CD8-positive, alpha-beta memory T cell (primary cell): ENCODE measurements around the gene SRPX2. TPM values are rescaled to one million over a fixed set of nuclear protein-coding genes. Genes with fewer than 3 reads are reported as not detected.
A peak's percentile ranks its signal among the peaks of the same experiment; 100 is the strongest.

Experiments
- CTCF ChIA-PET: fragments of 350-600 bp; sonication (Branson Sonifier 250); formaldehyde crosslinking; loops from one replicate; lab custom pipeline; 2021; ENCODE audit warnings: antibody characterized with exemption; lab: Charles Lee
- POLR2A ChIA-PET: fragments of 350-600 bp; sonication (Branson Sonifier 250); formaldehyde crosslinking; loops from one replicate; lab custom pipeline; 2021; ENCODE audit warnings: antibody characterized with exemption; lab: Charles Lee
- DNase-seq, 5 donors: peaks; one replicate each; pipeline versions ENCODE4 v3.0.0 to v3.0.0-alpha.2; 2020 to 2022; ENCODE audit warnings: mixed read lengths in 1 of 5
- H3K27ac ChIP-seq: one replicate; pipeline ENCODE4 v1.7.0; 2013; ENCODE audit warnings: low read depth, mild to moderate bottlenecking, low read length, moderate library complexity
- H3K27me3 ChIP-seq: 2 replicates; pipeline ENCODE4 v1.7.0; 2013; ENCODE audit warnings: low read length, mild to moderate bottlenecking; ENCODE audit not compliant: insufficient read depth, poor library complexity, severe bottlenecking
- H3K36me3 ChIP-seq: 2 replicates; pipeline ENCODE4 v1.7.0; 2013; ENCODE audit warnings: mild to moderate bottlenecking, low read length, moderate library complexity; ENCODE audit not compliant: insufficient read depth
- H3K4me1 ChIP-seq: 2 replicates; pipeline ENCODE4 v1.7.0; 2013; ENCODE audit warnings: mild to moderate bottlenecking, low read length, moderate library complexity; ENCODE audit not compliant: insufficient read depth
- H3K4me3 ChIP-seq: 2 replicates; pipeline ENCODE4 v1.7.0; 2013; ENCODE audit warnings: mild to moderate bottlenecking, low read length
- H3K9me3 ChIP-seq: 2 replicates; pipeline ENCODE4 v1.7.0; 2013; ENCODE audit warnings: mild to moderate bottlenecking, low read length
- H3K27ac Mint-ChIP-seq, 8 donors: one replicate each; pipeline ENCODE4 v1.8.0; 2020 to 2021; ENCODE audit warnings: mixed read lengths in 8 of 8, mild to moderate bottlenecking in 6 of 8, inconsistent platforms in 3 of 8, moderate library complexity in 3 of 8
- H3K27me3 Mint-ChIP-seq, 2 donors: one replicate each; pipeline ENCODE4 v1.8.0; 2020 to 2021; ENCODE audit warnings: mixed read lengths in 2 of 2, mild to moderate bottlenecking in 1 of 2, moderate library complexity in 1 of 2
- H3K36me3 Mint-ChIP-seq, 3 donors: one replicate each; pipeline ENCODE4 v1.8.0; 2020 to 2021; ENCODE audit warnings: mixed read lengths in 3 of 3, inconsistent platforms in 1 of 3, mild to moderate bottlenecking in 1 of 3
- H3K4me1 Mint-ChIP-seq, 3 donors: one replicate each; pipeline ENCODE4 v1.8.0; 2020 to 2021; ENCODE audit warnings: mixed read lengths in 3 of 3, inconsistent platforms in 1 of 3, mild to moderate bottlenecking in 1 of 3
- H3K4me3 Mint-ChIP-seq, 7 donors: one replicate each; pipeline ENCODE4 v1.8.0; 2020 to 2021; ENCODE audit warnings: mixed read lengths in 7 of 7, mild to moderate bottlenecking in 6 of 7, moderate library complexity in 4 of 7, inconsistent platforms in 2 of 7
- H3K9me3 Mint-ChIP-seq, 5 donors: one replicate each; pipeline ENCODE4 v1.8.0; 2020 to 2022; ENCODE audit warnings: mixed read lengths in 5 of 5, mild to moderate bottlenecking in 3 of 5, moderate library complexity in 2 of 5, inconsistent platforms in 1 of 5
- polyA plus RNA-seq: library from polyadenylated mRNA; unstranded; fragments of 300-500 nt; fragmentation: Illumina TruSeq; gene quantifications from one replicate; pipeline ENCODE4 v1.2.3, GENCODE V29; 2021
- total RNA-seq, 2 experiments: library from RNA; stranded (reverse); gene quantifications; one replicate each; pipeline ENCODE4 v1.2.3, GENCODE V29; 2021

Gene SRPX2
- not detected for total RNA-seq
- polyA plus RNA-seq = not detected

GRCh38 chrX:100643956-100644860, at the start of gene SRPX2:
Gene SRPX2, plus strand, starts transcription at chrX:100644199. Its CDS starts 2,124 bp downstream, at chrX:100646323.
- Histone ChIP-seq H3K27ac (no peak within 1 kb of the TSS), H3K4me3 (no peak within 1 kb of the TSS), H3K27me3 (no peaks in the 10 kb centered on the region), H3K4me1 (no peaks in the 10 kb centered on the region), H3K36me3 (no peaks in the 10 kb centered on the region), H3K9me3 (no peaks in the 10 kb centered on the region)
- ChIA-PET POLR2A (no interaction called here), CTCF (no interaction called here)
- peak within 1 kb of the TSS in 2 of 8 donors; percentile 27 to 43 for H3K27ac Mint-ChIP-seq
- H3K36me3 Mint-ChIP-seq = peaks cover 0 to 2% (median 0%) of the 10 kb centered on the region in 3 donors
- DNase-seq = no peak
- H3K9me3 Mint-ChIP-seq = no peaks in the 10 kb centered on the region
- peaks cover 19 to 32% of the 10 kb centered on the region in 2 donors for H3K27me3 Mint-ChIP-seq
- no peak within 1 kb of the TSS for H3K4me3 Mint-ChIP-seq
- H3K4me1 Mint-ChIP-seq = no peaks in the 10 kb centered on the region

GRCh38 chrX:100596601-100597000, 47.4 kb upstream of the SRPX2 start:
- POLR2A ChIA-PET = no interaction called here

DNA sequence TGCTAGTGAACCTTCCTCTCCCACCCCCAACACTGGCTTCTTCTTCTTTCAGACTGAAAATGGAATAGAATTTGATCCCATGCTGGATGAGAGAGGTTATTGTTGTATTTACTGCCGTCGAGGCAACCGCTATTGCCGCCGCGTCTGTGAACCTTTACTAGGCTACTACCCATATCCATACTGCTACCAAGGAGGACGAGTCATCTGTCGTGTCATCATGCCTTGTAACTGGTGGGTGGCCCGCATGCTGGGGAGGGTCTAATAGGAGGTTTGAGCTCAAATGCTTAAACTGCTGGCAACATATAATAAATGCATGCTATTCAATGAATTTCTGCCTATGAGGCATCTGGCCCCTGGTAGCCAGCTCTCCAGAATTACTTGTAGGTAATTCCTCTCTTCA, 44.5 kb upstream of the SRPX2 start:
- Histone ChIP-seq H3K4me3 (no peak overlapping the region), H3K4me1 (no peaks in the 10 kb centered on the region), H3K9me3 (no peaks in the 10 kb centered on the region), H3K36me3 (no peaks in the 10 kb centered on the region), H3K27ac (no peak overlapping the region), H3K27me3 (no peaks in the 10 kb centered on the region)
- peaks cover 6 to 7% of the 10 kb centered on the region in 2 donors for H3K27me3 Mint-ChIP-seq
- H3K4me1 Mint-ChIP-seq = peaks cover 0 to 4% (median 0%) of the 10 kb centered on the region in 3 donors
- DNase-seq = no peak
- ChIA-PET POLR2A (no interaction called here), CTCF (no interaction called here)
- peaks cover 0 to 2% (median 0%) of the 10 kb centered on the region in 5 donors for H3K9me3 Mint-ChIP-seq
- peak overlapping the region in 1 of 8 donors; percentile 47 for H3K27ac Mint-ChIP-seq
- no peak overlapping the region for H3K4me3 Mint-ChIP-seq
- no peaks in the 10 kb centered on the region for H3K36me3 Mint-ChIP-seq

More at GRCh38 chrX:100596601-100597000, 47.4 kb upstream of the SRPX2 start:
- H3K9me3 ChIP-seq = no peaks in the 10 kb centered on the region
- H3K27ac Mint-ChIP-seq = no peak overlapping the region
- H3K36me3 ChIP-seq = no peaks in the 10 kb centered on the region
- H3K9me3 Mint-ChIP-seq = peaks cover 0 to 2% (median 0%) of the 10 kb centered on the region in 5 donors
- CTCF ChIA-PET = no interaction called here
- no peak overlapping the region for H3K27ac ChIP-seq
- no peak for DNase-seq
- H3K36me3 Mint-ChIP-seq = no peaks in the 10 kb centered on the region
- H3K4me1 ChIP-seq = no peaks in the 10 kb centered on the region
- peaks cover 0 to 10% of the 10 kb centered on the region in 2 donors for H3K27me3 Mint-ChIP-seq
- no peaks in the 10 kb centered on the region for H3K27me3 ChIP-seq
- H3K4me3 ChIP-seq = no peak overlapping the region
- H3K4me1 Mint-ChIP-seq = peaks cover 0 to 4% (median 0%) of the 10 kb centered on the region in 3 donors
- no peak overlapping the region for H3K4me3 Mint-ChIP-seq

GRCh38 chrX:100600340-100600739, 43.7 kb upstream of the SRPX2 start:
- Mint-ChIP-seq H3K36me3 (no peaks in the 10 kb centered on the region), H3K4me1 (peaks cover 0 to 4% (median 0%) of the 10 kb centered on the region in 3 donors), H3K27ac (no peak overlapping the region), H3K27me3 (peaks cover 5 to 8% of the 10 kb centered on the region in 2 donors), H3K9me3 (no peaks in the 10 kb centered on the region), H3K4me3 (no peak overlapping the region)
- Histone ChIP-seq H3K4me1 (no peaks in the 10 kb centered on the region), H3K27me3 (no peaks in the 10 kb centered on the region), H3K27ac (no peak overlapping the region), H3K36me3 (no peaks in the 10 kb centered on the region), H3K4me3 (no peak overlapping the region), H3K9me3 (no peaks in the 10 kb centered on the region)
- CTCF ChIA-PET = no interaction called here
- DNase-seq = no peak
- POLR2A ChIA-PET = no interaction called here

- H3K4me1 Mint-ChIP-seq = peaks cover 0 to 4% (median 0%) of the 10 kb centered on the region in 3 donors
- no peaks in the 10 kb centered on the region for H3K27me3 ChIP-seq
- no peak overlapping the region for H3K4me3 Mint-ChIP-seq
- no peaks in the 10 kb centered on the region for H3K9me3 ChIP-seq
- DNase-seq = no peak
- no peaks in the 10 kb centered on the region for H3K4me1 ChIP-seq
- H3K36me3 Mint-ChIP-seq = no peaks in the 10 kb centered on the region
- H3K9me3 Mint-ChIP-seq = no peaks in the 10 kb centered on the region
- no peak overlapping the region for H3K4me3 ChIP-seq
- ChIA-PET CTCF (no interaction called here), POLR2A (no interaction called here)
- H3K36me3 ChIP-seq = no peaks in the 10 kb centered on the region
- peaks cover 4 to 8% of the 10 kb centered on the region in 2 donors for H3K27me3 Mint-ChIP-seq
- no peak overlapping the region for H3K27ac ChIP-seq
- no peak overlapping the region for H3K27ac Mint-ChIP-seq
Observed at GRCh38 chrX:100600758-100601157, 43.2 kb upstream of the SRPX2 start.

DNA sequence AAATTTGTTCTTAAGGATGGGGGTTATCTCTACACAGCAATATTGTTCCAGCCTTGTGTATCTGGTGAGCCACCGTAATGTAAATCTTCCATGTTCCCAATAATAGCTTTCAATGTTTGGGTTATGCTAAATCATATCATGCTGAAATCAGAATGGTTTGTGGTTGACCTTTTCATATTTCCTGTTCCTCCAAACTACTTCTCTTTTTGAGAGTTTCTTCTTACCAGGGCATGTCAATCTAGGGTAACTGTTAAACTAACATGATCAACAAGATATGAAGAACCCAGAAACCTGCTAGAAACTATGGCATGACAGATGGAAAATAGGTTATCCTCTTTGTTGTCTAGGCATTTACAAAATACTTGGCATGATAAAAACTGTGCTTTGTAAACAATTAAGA, 37.2 kb upstream of the SRPX2 start:
- no peaks in the 10 kb centered on the region for H3K36me3 Mint-ChIP-seq
- H3K4me1 Mint-ChIP-seq = no peaks in the 10 kb centered on the region
- H3K27me3 Mint-ChIP-seq = peaks cover 8 to 14% of the 10 kb centered on the region in 2 donors
- Histone ChIP-seq H3K4me1 (no peaks in the 10 kb centered on the region), H3K27me3 (no peaks in the 10 kb centered on the region), H3K27ac (no peak overlapping the region), H3K4me3 (no peak overlapping the region), H3K36me3 (no peaks in the 10 kb centered on the region), H3K9me3 (no peaks in the 10 kb centered on the region)
- H3K4me3 Mint-ChIP-seq = no peak overlapping the region
- DNase-seq = no peak
- H3K27ac Mint-ChIP-seq = no peak overlapping the region
- ChIA-PET CTCF (no interaction called here), POLR2A (no interaction called here)
- no peaks in the 10 kb centered on the region for H3K9me3 Mint-ChIP-seq

GRCh38 chrX:100609591-100609990, 34.4 kb upstream of the SRPX2 start:
- Mint-ChIP-seq H3K4me1 (no peaks in the 10 kb centered on the region), H3K4me3 (no peak overlapping the region), H3K27ac (no peak overlapping the region), H3K36me3 (no peaks in the 10 kb centered on the region), H3K9me3 (no peaks in the 10 kb centered on the region), H3K27me3 (peaks cover 9 to 16% of the 10 kb centered on the region in 2 donors)
- POLR2A ChIA-PET = no interaction called here
- Histone ChIP-seq H3K4me1 (no peaks in the 10 kb centered on the region), H3K27me3 (no peaks in the 10 kb centered on the region), H3K27ac (no peak overlapping the region), H3K4me3 (no peak overlapping the region), H3K9me3 (no peaks in the 10 kb centered on the region), H3K36me3 (no peaks in the 10 kb centered on the region)
- DNase-seq = no peak
- CTCF ChIA-PET = no interaction called here

DNA sequence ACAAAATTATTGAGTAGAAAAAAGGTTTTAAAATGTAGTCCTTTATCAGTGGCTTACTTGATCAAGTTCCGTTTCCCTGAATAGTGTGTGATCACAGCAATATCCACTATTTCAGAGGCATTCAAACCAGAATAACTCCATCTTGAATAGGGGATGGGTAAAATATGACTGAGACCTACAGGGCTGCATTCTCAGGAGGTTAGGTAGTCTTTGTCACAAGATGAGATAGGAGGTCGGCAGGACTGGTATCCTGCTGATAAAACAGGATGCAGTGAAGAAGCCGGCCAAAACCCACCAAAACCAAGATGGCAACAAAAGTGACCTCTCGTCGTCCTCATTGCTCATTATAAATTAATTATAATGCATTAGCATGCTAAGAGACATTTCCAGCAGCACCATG, 32.0 kb upstream of the SRPX2 start:
- ChIA-PET POLR2A (no interaction called here), CTCF (no interaction called here)
- H3K36me3 ChIP-seq = no peaks in the 10 kb centered on the region
- H3K9me3 ChIP-seq = no peaks in the 10 kb centered on the region
- no peak overlapping the region for H3K27ac Mint-ChIP-seq
- DNase-seq = no peak
- H3K9me3 Mint-ChIP-seq = no peaks in the 10 kb centered on the region
- H3K4me3 ChIP-seq = no peak overlapping the region
- H3K27me3 ChIP-seq = no peaks in the 10 kb centered on the region
- no peaks in the 10 kb centered on the region for H3K4me1 Mint-ChIP-seq
- peaks cover 13 to 23% of the 10 kb centered on the region in 2 donors for H3K27me3 Mint-ChIP-seq
- H3K36me3 Mint-ChIP-seq = peaks cover 0 to 3% (median 0%) of the 10 kb centered on the region in 3 donors
- no peaks in the 10 kb centered on the region for H3K4me1 ChIP-seq
- no peak overlapping the region for H3K4me3 Mint-ChIP-seq
- no peak overlapping the region for H3K27ac ChIP-seq
